B cell (primary cell): ENCODE measurements around the gene C2CD4A. TPM values are rescaled to one million over a fixed set of nuclear protein-coding genes. Genes with fewer than 3 reads are reported as not detected.

ENCODE experiments used
- ATAC-seq: fragments of 200-7000 bp; cut with Tn5 transposase; one replicate; pipeline ENCODE4 v1.10.0; 2021; ENCODE audit warnings: low read depth, mild to moderate bottlenecking, moderate number of reproducible peaks, moderate library complexity
- CTCF ChIA-PET: fragments of 350-600 bp; sonication (Branson Sonifier 250); formaldehyde crosslinking; loops from one replicate; lab custom pipeline; 2021; ENCODE audit warnings: antibody characterized with exemption, inconsistent platforms; lab: Charles Lee
- POLR2A ChIA-PET: fragments of 350-600 bp; sonication (Branson Sonifier 250); formaldehyde crosslinking; loops from one replicate; lab custom pipeline; 2021; ENCODE audit warnings: antibody characterized with exemption; lab: Charles Lee
- DNase-seq: peaks from one replicate; pipeline ENCODE4 v3.0.0; 2013
- H2AFZ ChIP-seq: 2 replicates; pipeline ENCODE4 v1.6.1; 2012; ENCODE audit warnings: mild to moderate bottlenecking, low read depth, low read length; ENCODE audit not compliant: insufficient read depth, poor library complexity, severe bottlenecking
- H3K27ac ChIP-seq, 2 donors: 1 replicate in 1 of 2; 2 replicates in 1 of 2; pipeline ENCODE4 v1.5.1; 2012 to 2013; ENCODE audit warnings: low read length in 2 of 2, mild to moderate bottlenecking in 2 of 2, moderate library complexity in 1 of 2
- H3K27me3 ChIP-seq, 4 experiments: fragments of 200-600 bp in 1 of 4; sonication (generic) in 1 of 4; replicated peaks in 1 of 4; 1 replicate in 2 of 4; 2 replicates in 2 of 4; pipeline versions ENCODE4 v1.6.1 to v1.7.0; 2013 to 2016; ENCODE audit warnings: low read length in 3 of 4, mild to moderate bottlenecking in 2 of 4, mixed read lengths in 1 of 4, moderate library complexity in 1 of 4; ENCODE audit not compliant: insufficient read depth in 4 of 4, control insufficient read depth in 3 of 4; ENCODE audit errors: control extremely low read depth in 1 of 4
- H3K36me3 ChIP-seq, 2 experiments: replicated peaks in 1 of 2; 1 replicate in 1 of 2; 2 replicates in 1 of 2; pipeline versions ENCODE4 v1.6.1 to v1.7.1; 2013; ENCODE audit warnings: low read length in 1 of 2; ENCODE audit not compliant: insufficient read depth in 2 of 2, control insufficient read depth in 1 of 2; ENCODE audit errors: control extremely low read depth in 1 of 2, extremely low read depth in 1 of 2
- H3K4me1 ChIP-seq, 2 donors: fragments of 200-600 bp in 1 of 2; sonication (generic) in 1 of 2; 1 replicate in 1 of 2; 2 replicates in 1 of 2; pipeline versions ENCODE4 v1.5.1 to v1.6.1; 2013 to 2017; ENCODE audit warnings: low read length in 2 of 2; ENCODE audit not compliant: control insufficient read depth in 2 of 2, insufficient read depth in 2 of 2
- H3K4me2 ChIP-seq: replicated peaks from 2 replicates; pipeline ENCODE3; 2012; ENCODE audit warnings: mild to moderate bottlenecking, low read depth, low read length; ENCODE audit not compliant: poor library complexity, severe bottlenecking
- H3K4me3 ChIP-seq, 5 experiments: fragments of 200-600 bp in 1 of 5; sonication (generic) in 1 of 5; 1 replicate in 3 of 5; 2 replicates in 2 of 5; pipeline versions ENCODE4 v1.5.1 to v1.7.0; 2011 to 2016; ENCODE audit warnings: low read length in 4 of 5, mild to moderate bottlenecking in 4 of 5, low read depth in 2 of 5, control low read depth in 1 of 5, moderate library complexity in 1 of 5; ENCODE audit not compliant: insufficient read depth in 1 of 5; ENCODE audit errors: control extremely low read depth in 1 of 5, extremely low read depth in 1 of 5
- H3K79me2 ChIP-seq: fragments of 200-600 bp; sonication (generic); one replicate; pipeline ENCODE4 v1.6.0; 2016; ENCODE audit warnings: low read length; ENCODE audit not compliant: control insufficient read depth, insufficient read depth
- H3K9ac ChIP-seq: fragments of 200-600 bp; sonication (generic); 2 replicates; pipeline ENCODE4 v1.6.1; 2017; ENCODE audit warnings: mild to moderate bottlenecking, low read length, moderate library complexity
- H3K9me3 ChIP-seq, 3 donors: one replicate each; pipeline versions ENCODE4 v1.6.1 to v1.7.1; 2013; ENCODE audit warnings: low read length in 2 of 3; ENCODE audit not compliant: control insufficient read depth in 2 of 3, insufficient read depth in 1 of 3; ENCODE audit errors: control extremely low read depth in 1 of 3
- H4K20me1 ChIP-seq: 2 replicates; pipeline ENCODE4 v1.6.0; 2012; ENCODE audit warnings: mild to moderate bottlenecking, low read length; ENCODE audit not compliant: insufficient read depth, control insufficient read depth, poor library complexity, severe bottlenecking
- H3K27ac Mint-ChIP-seq: one replicate; pipeline ENCODE4 v1.8.0; 2021; ENCODE audit warnings: mixed read lengths
- H3K27me3 Mint-ChIP-seq: one replicate; pipeline ENCODE4 v1.8.0; 2021; ENCODE audit warnings: mixed read lengths
- H3K4me1 Mint-ChIP-seq: one replicate; pipeline ENCODE4 v1.8.0; 2021; ENCODE audit warnings: mixed read lengths
- H3K4me3 Mint-ChIP-seq: one replicate; pipeline ENCODE4 v1.8.0; 2021; ENCODE audit warnings: mixed read lengths
- H3K9me3 Mint-ChIP-seq: one replicate; pipeline ENCODE4 v1.8.0; 2022; ENCODE audit warnings: mixed read lengths; ENCODE audit not compliant: insufficient read depth
- EZH2 ChIP-seq: IDR thresholded peaks from 2 replicates; pipeline ENCODE4 v1.6.1; 2012; ENCODE audit warnings: borderline replicate concordance, low read depth, mild to moderate bottlenecking, moderate library complexity, low read length; ENCODE audit not compliant: insufficient read depth, poor library complexity, severe bottlenecking
- WGBS: methylation state at CpG from one replicate; pipeline ENCODE4 v1.1.5; 2013; ENCODE audit warnings: missing lambda C conversion rate; ENCODE audit not compliant: insufficient coverage; 5-methylcytosine and 5-hydroxymethylcytosine counted together
- intact Hi-C: fragments of 100-400 bp; cut with micrococcal nuclease; formaldehyde crosslinking; loops from one replicate; pipeline ENCODE4 v1.10.0; 2022
- polyA plus RNA-seq: library from polyadenylated mRNA; depleted of rRNA; stranded (reverse); fragments of >200 nt; gene quantifications from 2 replicates; pipeline ENCODE4 v1.2.3, GENCODE V29; 2012
- total RNA-seq, 2 donors: library from RNA; stranded (reverse); fragments of 120-200 nt in 1 of 2; gene quantifications; 1 replicate in 1 of 2; 2 replicates in 1 of 2; pipeline versions ENCODE4 v1.2.3 to v1.2.4, GENCODE V29; 2013 to 2022
- TF ChIP-seq, protein P1 (sequence below): fragments of 200-600 bp; IDR thresholded peaks from one replicate; pipeline ENCODE4 v1.8.0; 2022; ENCODE audit warnings: antibody characterized with exemption, mild to moderate bottlenecking

The C2CD4A gene
- total and polyA plus RNA-seq, 2 donors (not counting 1 experiment from before 2014, with no cell fraction given), result not detected

DNA sequence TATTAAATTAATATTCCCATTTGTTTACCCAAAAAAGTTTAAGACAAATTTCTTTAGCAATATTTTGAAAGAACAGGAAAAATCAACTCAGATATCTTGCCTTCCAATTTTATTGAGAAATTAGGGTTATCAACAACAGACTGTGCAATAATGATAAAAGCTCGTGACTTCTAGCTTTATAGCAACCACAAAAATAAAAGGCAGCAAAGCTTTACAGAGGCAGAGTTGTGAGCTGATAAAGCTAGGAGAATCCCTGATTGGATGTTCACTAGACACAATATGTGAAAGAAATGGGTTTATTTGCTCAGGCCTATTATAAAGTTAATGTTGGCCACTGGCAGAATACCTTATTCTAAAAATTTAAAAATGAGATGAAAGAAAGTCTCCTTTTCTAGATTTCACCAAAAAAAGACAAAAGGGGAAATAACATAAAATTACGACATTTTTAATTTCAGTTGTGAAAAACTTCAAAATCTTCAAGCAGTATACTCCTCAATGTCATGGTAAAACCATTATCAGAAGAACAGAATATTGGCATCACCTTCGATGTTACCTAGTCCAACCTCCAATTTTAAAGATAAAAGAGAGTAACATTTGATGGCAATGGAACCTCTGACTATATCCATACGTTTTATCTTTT, 9.3 kb upstream of the C2CD4A start:
- H2AFZ ChIP-seq, result no peak overlapping the region
- no peaks in the 10 kb centered on the region for H3K9me3 Mint-ChIP-seq
- peaks cover 2 to 9% of the 10 kb centered on the region in 2 experiments for H3K36me3 ChIP-seq
- no peaks in the 10 kb centered on the region for H3K27me3 ChIP-seq
- H3K4me1 Mint-ChIP-seq, result peaks cover 67% of the 10 kb centered on the region
- no peak overlapping the region for H3K4me3 ChIP-seq
- H4K20me1 ChIP-seq, result peaks cover 25% of the 10 kb centered on the region
- CTCF ChIA-PET, result no interaction called here
- no peak overlapping the region for H3K4me3 Mint-ChIP-seq
- DNase-seq, result no peak
- no peaks in the 10 kb centered on the region for H3K9me3 ChIP-seq
- POLR2A ChIA-PET, result no interaction called here
- no peak overlapping the region for H3K9ac ChIP-seq
- no CpG with 5 or more reads among the region's 4 CpGs for WGBS
- H3K27ac Mint-ChIP-seq, result no peak overlapping the region
- ATAC-seq, result no peak
- peaks cover 31 to 38% of the 10 kb centered on the region in 2 donors for H3K4me1 ChIP-seq
- no peak overlapping the region for H3K4me2 ChIP-seq
- no peak overlapping the region for H3K27ac ChIP-seq
- intact Hi-C loops, result no loop called here
- H3K27me3 Mint-ChIP-seq, result no peaks in the 10 kb centered on the region
- peaks cover 76% of the 10 kb centered on the region for H3K79me2 ChIP-seq
- TF ChIP-seq EZH2, result no peak
- TF ChIP-seq, protein P1, sequence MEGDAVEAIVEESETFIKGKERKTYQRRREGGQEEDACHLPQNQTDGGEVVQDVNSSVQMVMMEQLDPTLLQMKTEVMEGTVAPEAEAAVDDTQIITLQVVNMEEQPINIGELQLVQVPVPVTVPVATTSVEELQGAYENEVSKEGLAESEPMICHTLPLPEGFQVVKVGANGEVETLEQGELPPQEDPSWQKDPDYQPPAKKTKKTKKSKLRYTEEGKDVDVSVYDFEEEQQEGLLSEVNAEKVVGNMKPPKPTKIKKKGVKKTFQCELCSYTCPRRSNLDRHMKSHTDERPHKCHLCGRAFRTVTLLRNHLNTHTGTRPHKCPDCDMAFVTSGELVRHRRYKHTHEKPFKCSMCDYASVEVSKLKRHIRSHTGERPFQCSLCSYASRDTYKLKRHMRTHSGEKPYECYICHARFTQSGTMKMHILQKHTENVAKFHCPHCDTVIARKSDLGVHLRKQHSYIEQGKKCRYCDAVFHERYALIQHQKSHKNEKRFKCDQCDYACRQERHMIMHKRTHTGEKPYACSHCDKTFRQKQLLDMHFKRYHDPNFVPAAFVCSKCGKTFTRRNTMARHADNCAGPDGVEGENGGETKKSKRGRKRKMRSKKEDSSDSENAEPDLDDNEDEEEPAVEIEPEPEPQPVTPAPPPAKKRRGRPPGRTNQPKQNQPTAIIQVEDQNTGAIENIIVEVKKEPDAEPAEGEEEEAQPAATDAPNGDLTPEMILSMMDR, result no peak

DNA sequence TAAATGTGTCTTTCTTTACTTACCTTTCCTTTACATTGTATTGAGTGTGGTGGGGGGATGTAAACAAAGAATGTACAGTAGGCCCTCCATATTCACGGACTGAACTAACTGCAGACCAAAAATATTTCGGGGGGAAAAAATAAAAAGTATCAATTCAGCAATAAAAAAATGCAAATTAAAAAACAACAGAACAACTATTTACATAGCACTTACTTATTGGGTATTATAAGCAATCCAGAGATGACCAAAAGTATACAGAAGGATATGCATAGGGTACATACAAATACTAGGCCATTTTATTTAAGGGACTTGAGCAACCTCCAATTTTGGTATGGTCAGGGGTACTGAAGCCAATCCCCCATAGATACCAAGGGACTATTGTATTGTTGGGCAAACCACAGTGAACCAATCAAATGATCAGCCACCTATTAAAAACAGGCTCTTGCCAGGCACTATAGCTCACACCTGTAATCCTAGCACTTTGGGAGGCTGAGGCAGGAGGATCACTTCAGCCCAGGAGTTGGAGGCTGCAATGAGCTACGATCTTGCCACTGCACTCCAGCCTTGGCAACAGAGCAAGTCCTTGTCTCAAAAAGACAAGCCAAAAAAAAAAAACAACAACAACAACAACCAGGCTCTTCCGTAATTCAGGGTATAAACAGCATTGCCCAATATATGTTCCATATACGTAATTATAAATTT, 8.3 kb upstream of the C2CD4A start:
- Mint-ChIP-seq H3K27me3 (peaks cover 1% of the 10 kb centered on the region), H3K4me3 (peak overlapping the region; percentile 96), H3K9me3 (no peaks in the 10 kb centered on the region), H3K27ac (peak overlapping the region; percentile 46), H3K4me1 (peaks cover 58% of the 10 kb centered on the region)
- TF ChIP-seq, protein P1, result no peak
- no peak for TF ChIP-seq EZH2
- 100% methylated on average over 1 of the region's 5 CpGs for WGBS
- H3K27ac ChIP-seq, result no peak overlapping the region
- peaks cover 2 to 9% of the 10 kb centered on the region in 2 experiments for H3K36me3 ChIP-seq
- peak overlapping the region; percentile 84 for H3K4me2 ChIP-seq
- ChIA-PET CTCF (interaction anchor here (0.8 to 3.8 kb wide), 5 partner anchors 11 to 36 kb away, joined by 3 to 37 read pairs (median 10); no protein-coding TSS in a partner anchor), POLR2A (no interaction called here)
- peaks cover 66% of the 10 kb centered on the region for H3K79me2 ChIP-seq
- no peak overlapping the region for H3K9ac ChIP-seq
- H2AFZ ChIP-seq, result no peak overlapping the region
- H3K4me3 ChIP-seq, result no peak overlapping the region
- H3K27me3 ChIP-seq, result no peaks in the 10 kb centered on the region
- no peak for DNase-seq
- peaks cover 25% of the 10 kb centered on the region for H4K20me1 ChIP-seq
- H3K9me3 ChIP-seq, result no peaks in the 10 kb centered on the region
- no peak for ATAC-seq
- intact Hi-C loops, result loop anchor here (1.0 kb wide), 2 partner anchors 12 to 31 kb away; no protein-coding TSS in a partner anchor
- H3K4me1 ChIP-seq, result peaks cover 22 to 29% of the 10 kb centered on the region in 2 donors
